H1 (cell line): ENCODE results near the gene DLK1. TPM values are rescaled to one million over a fixed set of nuclear protein-coding genes. Genes with fewer than 3 reads are reported as not detected.

Experiments used
- ATF2 ChIP-seq: IDR thresholded peaks from 2 replicates; pipeline ENCODE4 v1.6.1; 2012; ENCODE audit warnings: low read length, inconsistent platforms
- BRCA1 ChIP-seq: IDR thresholded peaks from 2 replicates; pipeline ENCODE4 v1.6.1; 2012; ENCODE audit warnings: low read depth, low read length, improper control_type of control experiment
- CHD7 ChIP-seq: fragments of 300-600 bp; sonication (generic); IDR thresholded peaks from 2 replicates; pipeline ENCODE4 v1.7.1; 2012; ENCODE audit warnings: low read length, moderate library complexity, mild to moderate bottlenecking, inconsistent platforms; ENCODE audit not compliant: insufficient replicate concordance
- CREB1 ChIP-seq: IDR thresholded peaks from 2 replicates; pipeline ENCODE4 v1.6.1; 2012; ENCODE audit warnings: inconsistent platforms
- CTCF ChIP-seq, 3 experiments: IDR thresholded peaks; 1 replicate in 2 of 3; 2 replicates in 1 of 3; pipeline versions ENCODE4 v1.5.1 to v1.6.1; 2011; ENCODE audit warnings: low read length in 3 of 3, mild to moderate bottlenecking in 3 of 3, inconsistent platforms in 2 of 3, low read depth in 1 of 3, moderate library complexity in 1 of 3; ENCODE audit not compliant: insufficient read depth in 1 of 3; ENCODE audit errors: control extremely low read depth in 1 of 3
- EGR1 ChIP-seq: IDR thresholded peaks from 2 replicates; pipeline ENCODE4 v1.6.1; 2011; ENCODE audit warnings: low read depth, low read length, borderline replicate concordance
- RAD21 ChIP-seq, 2 experiments: IDR thresholded peaks in 1 of 2; conservative IDR thresholded peaks in 1 of 2; 2 replicates each; pipeline ENCODE4 v1.6.1; 2011; ENCODE audit warnings: low read depth in 2 of 2, low read length in 2 of 2, improper control_type of control experiment in 1 of 2, inconsistent platforms in 1 of 2, mild to moderate bottlenecking in 1 of 2, moderate library complexity in 1 of 2
- SP4 ChIP-seq: IDR thresholded peaks from 2 replicates; pipeline ENCODE4 v1.6.1; 2012; ENCODE audit warnings: low read length, inconsistent platforms
- polyA plus RNA-seq, 7 experiments: library from polyadenylated mRNA; depleted of rRNA in 3 of 7; stranded (reverse) in 5 of 7; unstranded in 2 of 7; fragments of >200 nt in 5 of 7; fragments of 200-250 nt in 2 of 7; gene quantifications; 1 replicate in 5 of 7; 2 replicates in 1 of 7; 4 replicates in 1 of 7; pipeline versions ENCODE4 v1.2.1 to v1.2.3, GENCODE V29; 2011 to 2013; ENCODE audit warnings: missing spikeins in 2 of 7, mixed read lengths in 2 of 7
- total RNA-seq: library from RNA; stranded (reverse); fragmentation: NEBNext Ultra II Directional; extraction: Animal tissue kit (Norgen Biotek cat#: 25700); gene quantifications from 2 replicates; pipeline ENCODE4 v1.2.1, GENCODE V29; 2021

The DLK1 gene
- total and polyA plus RNA-seq, 2 of the 8 experiments (the other 6 are each of a cell fraction or from before 2014, with no cell fraction given) = 1.3 to 2.4 TPM

- no peak for TF ChIP-seq CHD7
- TF ChIP-seq ATF2 = no peak
- no peak for TF ChIP-seq EGR1
- TF ChIP-seq CTCF (IDR thresholded peaks at IDR 0.05; ENCODE audit: control extremely low read depth in 1 of 3, insufficient read depth in 1 of 3, low read depth in 1 of 3, low read length in 3 of 3) = no peak
- no peak for TF ChIP-seq BRCA1
- no peak for TF ChIP-seq RAD21 (IDR thresholded peaks at IDR 0.05 in 1 of 2, conservative IDR thresholded peaks at IDR 0.05 in 1 of 2; ENCODE audit: low read depth in 2 of 2, low read length in 2 of 2)
- TF ChIP-seq SP4 = no peak
- no peak for TF ChIP-seq CREB1
Measured at GRCh38 chr14:100732766-100733100, 6.0 kb downstream of the DLK1 start (continued).
